HG03175 (cell line): Measurements from ENCODE around the gene TRAP1.
A peak's percentile ranks its signal among the peaks of the same experiment; 100 is the strongest.

ENCODE experiments used
- ATAC-seq: cut with Tn5 transposase; IDR thresholded peaks from one replicate; pipeline ENCODE4 v1.9.1; 2021; ENCODE audit warnings: mild to moderate bottlenecking, moderate library complexity; ENCODE audit not compliant: unreplicated experiment

Gene TRAP1

DNA sequence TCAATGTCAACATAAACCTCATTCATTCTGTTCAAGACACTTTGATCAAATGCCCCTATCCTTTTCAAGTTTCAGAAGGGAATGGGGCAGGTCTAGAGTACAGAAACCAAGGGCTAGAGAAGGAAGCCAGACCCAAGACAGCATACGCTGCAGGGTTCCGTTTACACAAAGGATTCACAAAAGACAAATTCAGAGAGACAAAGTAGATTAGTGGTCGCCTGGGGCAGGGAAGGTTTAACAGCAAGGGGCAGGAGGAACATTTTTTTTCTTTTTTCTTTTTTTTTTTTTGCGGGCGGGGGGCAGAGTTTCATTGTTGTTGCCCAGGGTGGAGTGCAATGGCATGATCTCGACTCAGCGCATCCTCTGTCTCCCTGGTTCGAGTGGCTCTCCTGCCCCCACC lies 19.9 kb upstream of the TRAP1 start:
- ATAC-seq: no peak

DNA sequence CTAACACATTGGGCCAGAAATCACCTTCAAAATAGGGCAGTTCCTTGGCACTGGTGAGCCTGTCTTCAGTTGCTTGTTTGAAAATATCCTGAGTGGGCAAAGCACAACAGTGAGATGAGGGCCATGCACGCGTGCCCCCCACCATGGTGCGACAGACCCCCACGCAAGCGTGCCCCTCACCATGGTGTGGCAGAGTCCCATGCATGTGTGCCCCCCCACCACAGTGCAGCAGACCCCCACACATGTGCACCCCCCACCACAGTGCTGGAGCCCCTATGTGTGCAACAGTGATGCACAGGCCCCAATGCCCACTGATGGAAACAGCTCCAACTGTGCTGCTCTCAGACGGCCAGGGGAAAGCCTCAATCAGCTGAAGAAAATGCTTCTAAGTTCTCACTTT lies 18.8 kb upstream of the TRAP1 start:
- no peak for ATAC-seq

- ATAC-seq: no peak
Observed at GRCh38 chr16:3735541-3735940, 18.2 kb upstream of the TRAP1 start.

- no peak for ATAC-seq
Observed at GRCh38 chr16:3734758-3735221, 17.5 kb upstream of the TRAP1 start.

DNA sequence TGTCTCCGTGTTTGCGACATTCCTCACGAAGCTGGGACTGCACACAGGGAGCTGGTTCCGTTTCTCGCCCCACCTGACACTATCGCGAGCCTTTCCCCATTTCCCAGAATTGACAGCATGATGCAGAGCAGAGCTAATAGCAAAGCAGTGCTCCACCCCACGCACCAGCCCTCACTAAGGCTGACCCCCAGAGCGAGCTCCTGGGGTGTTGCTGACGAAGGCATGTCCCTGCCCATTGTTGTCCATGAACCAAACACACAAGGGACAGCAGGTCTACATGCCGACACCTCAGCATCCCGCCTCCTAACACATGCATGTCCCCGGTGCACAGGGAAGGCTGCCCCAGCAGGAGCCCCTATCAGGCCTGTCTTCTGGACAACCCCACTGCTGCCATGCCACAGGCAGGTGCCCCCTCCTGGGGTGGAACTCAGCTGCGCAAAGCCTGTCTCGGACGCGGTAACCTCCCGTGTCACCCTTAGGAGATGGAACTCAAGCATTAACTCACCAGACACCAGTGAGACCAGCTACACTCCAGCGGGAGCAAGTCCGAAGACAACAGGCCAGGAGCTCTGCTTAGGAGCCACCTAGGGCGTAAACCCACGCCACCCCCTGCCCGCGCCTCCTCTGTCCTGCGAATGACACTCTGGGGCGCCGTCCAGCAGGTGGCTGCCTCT lies 16.9 kb upstream of the TRAP1 start:
- no peak for ATAC-seq

GRCh38 chr16:3732171-3732570 lies 14.8 kb upstream of the TRAP1 start:
- no peak for ATAC-seq

GRCh38 chr16:3731126-3731935 lies 14.0 kb upstream of the TRAP1 start:
- ATAC-seq: no peak

GRCh38 chr16:3730161-3731125 lies 13.1 kb upstream of the TRAP1 start:
- ATAC-seq: no peak

- ATAC-seq: no peak
Observed at GRCh38 chr16:3729161-3730112, 12.1 kb upstream of the TRAP1 start.

DNA sequence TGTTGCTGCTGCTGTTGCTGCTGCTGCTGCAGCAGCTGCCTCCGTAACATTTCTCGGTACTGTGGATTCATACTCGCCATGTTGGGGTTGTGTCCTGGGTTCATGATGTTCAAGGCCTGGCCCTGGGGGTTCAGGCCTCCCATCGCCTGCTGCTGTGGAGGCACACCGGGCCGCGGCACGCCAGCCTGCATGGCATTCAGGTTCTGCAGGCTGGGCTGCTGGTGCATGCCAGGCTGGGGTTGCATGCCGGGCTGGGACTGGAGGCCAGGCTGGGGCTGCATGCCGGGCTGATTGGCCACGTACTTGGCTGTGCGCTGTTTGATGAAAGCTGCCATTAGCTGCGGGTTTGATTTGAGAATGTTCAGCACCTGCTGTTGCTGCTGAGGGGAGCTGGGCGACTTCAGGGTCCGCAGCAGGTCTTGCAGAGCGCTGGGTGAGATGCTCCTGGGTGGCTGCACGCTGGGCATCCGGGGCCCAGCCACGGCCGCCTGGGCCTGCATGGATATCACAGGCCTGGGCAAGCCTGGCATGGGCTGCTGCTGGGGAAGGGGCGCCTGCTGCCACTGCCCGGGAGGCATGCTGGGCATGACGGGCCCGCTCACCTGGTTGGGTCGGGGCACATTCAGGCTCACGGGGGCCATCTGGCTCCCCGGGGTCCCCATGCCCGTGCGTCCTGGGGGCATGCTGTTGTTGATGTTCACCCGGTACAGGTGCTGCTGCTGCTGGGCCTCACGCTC lies 11.3 kb upstream of the TRAP1 start:
- no peak for ATAC-seq

DNA sequence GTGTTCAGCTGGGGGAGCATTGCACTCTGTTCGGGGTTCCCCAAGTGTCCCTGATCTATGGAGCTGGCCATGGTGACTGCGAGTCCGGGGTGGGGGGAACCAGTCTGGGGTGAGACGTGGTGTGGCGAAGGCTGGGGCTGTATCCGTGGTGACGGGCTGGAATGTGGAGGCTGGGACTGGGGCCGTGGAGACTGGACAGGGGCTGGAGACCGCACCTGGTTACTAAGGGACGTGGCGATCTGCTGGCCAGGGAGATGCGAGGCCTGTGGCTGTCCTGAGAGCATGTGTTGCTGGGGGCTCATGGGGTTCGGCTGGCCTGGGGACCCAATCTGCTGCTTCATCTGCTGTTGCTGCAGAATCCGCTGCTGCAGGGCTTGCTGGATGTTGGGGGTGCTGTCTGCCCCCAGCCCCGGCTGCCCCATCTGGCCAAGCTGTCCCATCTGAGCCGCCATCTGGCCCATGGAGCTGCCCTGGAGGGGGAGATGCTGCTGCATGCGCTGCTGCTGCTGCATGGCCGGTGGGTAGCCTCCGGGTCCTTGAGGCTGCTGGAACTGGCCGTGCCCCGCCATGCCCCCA lies 10.6 kb upstream of the TRAP1 start:
- no peak for ATAC-seq

GRCh38 chr16:3726021-3726687 lies 8.8 kb upstream of the TRAP1 start:
- no peak for ATAC-seq

GRCh38 chr16:3725276-3725675 lies 8.0 kb upstream of the TRAP1 start:
- ATAC-seq: no peak

DNA sequence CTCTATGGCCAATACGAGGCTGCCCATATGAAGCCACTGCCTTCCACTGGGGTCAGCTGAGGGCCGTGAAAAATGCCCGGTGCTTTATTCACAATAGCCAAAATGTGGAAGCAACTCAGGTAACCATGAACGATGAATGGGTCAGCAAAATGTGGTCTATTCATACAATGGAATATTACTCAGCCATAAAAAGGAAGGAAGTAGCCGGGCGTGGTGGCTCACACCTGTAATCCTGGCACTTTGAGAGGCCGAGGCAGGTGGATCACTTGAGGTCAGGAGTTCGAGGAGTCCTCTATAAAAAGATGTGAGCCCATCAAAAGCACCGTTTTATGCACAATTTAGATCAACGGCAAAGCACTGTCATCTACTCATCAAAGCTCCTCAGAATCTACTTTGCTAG lies 5.2 kb upstream of the TRAP1 start:
- ATAC-seq: no peak

DNA sequence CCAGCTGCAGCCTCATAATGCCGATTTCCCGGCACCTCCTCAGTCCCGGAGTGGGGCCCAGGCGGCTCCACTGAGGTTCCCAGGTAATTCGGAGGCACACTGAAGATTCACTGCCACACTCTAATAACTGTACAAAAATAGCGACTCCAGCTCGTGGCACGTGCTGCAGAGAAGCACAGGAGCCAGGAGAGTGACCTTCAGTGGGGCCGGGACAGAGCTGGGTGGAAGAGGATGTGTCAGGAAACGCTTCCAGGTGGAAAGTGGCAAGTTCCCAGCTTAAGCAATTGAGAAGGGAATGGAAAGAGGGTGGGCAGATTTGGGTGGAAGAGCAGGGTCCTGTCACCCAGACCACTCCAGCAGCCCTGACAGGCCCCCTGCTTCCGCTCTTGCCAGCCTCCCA lies 3.1 kb upstream of the TRAP1 start:
- no peak for ATAC-seq

GRCh38 chr16:3718628-3719027 lies 1.3 kb upstream of the TRAP1 start:
- ATAC-seq: no peak

DNA sequence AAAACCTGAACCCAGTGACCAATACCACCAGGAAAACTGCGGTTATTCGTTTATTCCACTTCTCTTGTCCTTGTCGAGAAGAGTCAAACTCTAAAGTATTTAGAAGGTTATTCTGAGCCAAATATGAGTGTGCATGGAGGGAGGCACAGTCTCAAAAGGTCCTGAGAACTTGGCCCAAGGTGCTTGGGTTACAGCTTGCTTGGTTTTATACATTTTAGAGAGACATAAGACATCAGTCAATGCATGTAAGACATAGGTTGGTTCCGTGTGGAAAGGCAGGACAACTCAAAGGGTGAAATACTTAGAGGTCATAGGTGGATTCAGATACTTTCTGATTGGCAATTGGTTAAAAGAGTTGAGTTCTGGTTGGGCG lies 681 bp upstream of the TRAP1 start:
- ATAC-seq: no peak

DNA sequence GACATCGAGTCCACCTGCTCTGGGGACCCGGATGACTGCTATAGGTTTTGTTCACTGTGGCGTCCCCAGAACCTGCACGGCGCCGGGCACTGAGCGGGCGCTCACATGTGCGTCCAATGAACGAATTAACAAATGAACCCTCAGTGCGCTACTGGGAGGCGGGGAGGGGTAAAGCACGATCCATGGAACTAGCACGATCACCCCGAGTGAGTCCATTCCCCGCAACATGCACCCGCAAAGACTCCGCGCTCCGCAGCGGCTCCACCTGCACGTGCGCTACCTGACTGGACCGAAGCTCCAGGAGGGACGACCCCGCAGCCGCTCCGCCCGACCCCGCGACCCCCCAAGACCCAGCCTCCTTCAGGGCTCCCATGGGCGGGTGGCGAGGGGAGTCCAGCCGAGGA lies 491 bp downstream of the TRAP1 start:
- ATAC-seq: peak; percentile 18

- ATAC-seq: no peak
Observed at GRCh38 chr16:3715430-3715829, 1.9 kb downstream of the TRAP1 start.
